Skeletal muscle satellite cell (primary cell): Measurements from ENCODE around the gene MYO5B.

Experiments used
- H3K27me3 ChIP-seq: 2 replicates; pipeline ENCODE4 v1.7.0; 2013; ENCODE audit warnings: low read length; ENCODE audit not compliant: control insufficient read depth, insufficient read depth
- H3K36me3 ChIP-seq: 2 replicates; pipeline ENCODE4 v1.7.0; 2013; ENCODE audit warnings: mild to moderate bottlenecking, control low read depth, low read length; ENCODE audit not compliant: insufficient read depth
- H3K4me1 ChIP-seq: 2 replicates; pipeline ENCODE4 v1.7.0; 2013; ENCODE audit warnings: low read length; ENCODE audit not compliant: control insufficient read depth, insufficient read depth
- H3K4me2 ChIP-seq: 2 replicates; pipeline ENCODE4 v1.7.0; 2013; ENCODE audit warnings: mild to moderate bottlenecking, low read length
- H3K4me3 ChIP-seq: 2 replicates; pipeline ENCODE4 v1.7.0; 2013; ENCODE audit warnings: low read length
- H3K9ac ChIP-seq: 2 replicates; pipeline ENCODE4 v1.7.0; 2013; ENCODE audit warnings: mild to moderate bottlenecking, low read depth, low read length, moderate library complexity
- H3K9me3 ChIP-seq: replicated peaks from 2 replicates; pipeline ENCODE4 v1.7.0; 2013; ENCODE audit warnings: mild to moderate bottlenecking, control low read depth, low read length

MYO5B gene

GRCh38 chr18:50076277-50076676, 118.7 kb downstream of the MYO5B start:
- no peaks in the 10 kb centered on the region for H3K4me1 ChIP-seq
- no peaks in the 10 kb centered on the region for H3K9me3 ChIP-seq
- no peak overlapping the region for H3K4me2 ChIP-seq
- no peaks in the 10 kb centered on the region for H3K36me3 ChIP-seq
- no peak overlapping the region for H3K4me3 ChIP-seq
- H3K9ac ChIP-seq: no peak overlapping the region
- H3K27me3 ChIP-seq: peaks cover 40% of the 10 kb centered on the region

DNA sequence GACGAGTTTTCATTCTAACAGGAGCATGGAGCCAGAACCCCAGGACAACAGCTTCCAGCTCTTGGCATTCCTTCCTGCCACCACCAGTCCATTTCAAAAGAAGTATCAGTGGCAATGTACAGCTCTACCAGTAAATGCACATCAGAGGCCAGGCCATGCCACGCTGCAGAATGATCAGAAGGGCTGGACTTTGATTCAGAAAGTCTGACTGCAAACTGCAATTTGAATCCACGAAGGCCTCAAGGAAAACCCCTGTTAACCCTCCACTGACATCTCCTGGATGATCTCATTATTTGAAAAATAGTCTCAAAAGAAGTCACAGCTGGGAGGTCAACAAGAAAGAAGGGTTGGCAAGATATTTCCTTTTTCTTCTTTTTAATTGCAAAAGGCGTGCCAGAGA, 119.2 kb downstream of the MYO5B start:
- H3K4me2 ChIP-seq: no peak overlapping the region
- H3K4me3 ChIP-seq: no peak overlapping the region
- H3K9me3 ChIP-seq: no peaks in the 10 kb centered on the region
- H3K4me1 ChIP-seq: no peaks in the 10 kb centered on the region
- no peaks in the 10 kb centered on the region for H3K36me3 ChIP-seq
- no peak overlapping the region for H3K9ac ChIP-seq
- peaks cover 38% of the 10 kb centered on the region for H3K27me3 ChIP-seq

DNA sequence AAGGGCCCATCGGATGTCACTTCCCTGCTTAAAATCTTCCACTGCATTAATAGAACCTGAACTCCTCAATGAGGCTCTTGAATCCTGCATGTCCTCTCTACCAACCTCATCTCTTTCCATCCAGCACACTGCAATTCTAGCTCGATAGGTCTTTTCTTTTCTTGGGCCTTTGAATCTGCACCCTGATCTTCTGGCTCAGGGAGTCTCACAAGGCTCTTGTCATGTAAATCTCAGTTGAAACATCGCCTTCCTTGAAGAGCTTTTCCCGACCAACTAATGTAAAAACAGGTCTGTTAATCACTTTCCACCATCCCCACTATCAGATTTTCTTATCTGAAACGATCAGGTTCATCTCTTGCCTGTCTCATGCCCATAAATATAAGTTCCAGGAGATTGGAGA, 120.5 kb downstream of the MYO5B start:
- no peak overlapping the region for H3K4me2 ChIP-seq
- no peaks in the 10 kb centered on the region for H3K9me3 ChIP-seq
- H3K36me3 ChIP-seq: no peaks in the 10 kb centered on the region
- H3K9ac ChIP-seq: no peak overlapping the region
- H3K4me1 ChIP-seq: no peaks in the 10 kb centered on the region
- H3K4me3 ChIP-seq: no peak overlapping the region
- peaks cover 27% of the 10 kb centered on the region for H3K27me3 ChIP-seq

- Histone ChIP-seq H3K27me3 (peaks cover 19% of the 10 kb centered on the region), H3K9ac (no peak overlapping the region), H3K9me3 (no peaks in the 10 kb centered on the region), H3K36me3 (no peaks in the 10 kb centered on the region), H3K4me1 (no peaks in the 10 kb centered on the region), H3K4me2 (no peak overlapping the region), H3K4me3 (no peak overlapping the region)
Measured at GRCh38 chr18:50073319-50073718, 121.6 kb downstream of the MYO5B start.

- Histone ChIP-seq H3K27me3 (peaks cover 12% of the 10 kb centered on the region), H3K4me3 (no peak overlapping the region), H3K9me3 (no peaks in the 10 kb centered on the region), H3K4me2 (no peak overlapping the region), H3K9ac (no peak overlapping the region), H3K36me3 (no peaks in the 10 kb centered on the region), H3K4me1 (no peaks in the 10 kb centered on the region)
Measured at GRCh38 chr18:50072146-50072545, 122.8 kb downstream of the MYO5B start.

GRCh38 chr18:50071397-50071796, 123.5 kb downstream of the MYO5B start:
- Histone ChIP-seq H3K9ac (no peak overlapping the region), H3K4me2 (no peak overlapping the region), H3K36me3 (no peaks in the 10 kb centered on the region), H3K27me3 (peaks cover 16% of the 10 kb centered on the region), H3K4me3 (no peak overlapping the region), H3K9me3 (no peaks in the 10 kb centered on the region), H3K4me1 (no peaks in the 10 kb centered on the region)

GRCh38 chr18:50069422-50069821, 125.5 kb downstream of the MYO5B start:
- Histone ChIP-seq H3K36me3 (no peaks in the 10 kb centered on the region), H3K9me3 (no peaks in the 10 kb centered on the region), H3K9ac (no peak overlapping the region), H3K4me2 (no peak overlapping the region), H3K4me3 (no peak overlapping the region), H3K27me3 (peaks cover 19% of the 10 kb centered on the region), H3K4me1 (no peaks in the 10 kb centered on the region)

DNA sequence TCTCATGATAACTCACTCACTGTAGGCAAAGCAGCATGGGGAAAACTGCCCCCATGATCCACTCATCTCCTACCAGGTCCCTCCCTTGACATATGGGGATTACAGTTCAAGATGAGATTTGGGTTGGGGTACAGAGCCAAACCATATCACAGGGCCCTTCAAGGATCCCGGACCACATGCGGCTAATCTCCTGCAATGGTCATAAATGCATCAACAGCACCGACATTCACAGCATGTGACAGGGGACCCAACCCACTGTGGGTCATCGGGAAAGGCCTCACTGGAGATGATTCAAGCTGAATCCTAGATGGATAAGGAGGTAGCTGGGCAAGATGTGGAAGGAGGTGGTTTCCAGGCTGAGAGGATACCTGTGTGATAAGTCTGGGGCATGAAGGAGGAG, 129.4 kb downstream of the MYO5B start:
- peaks cover 28% of the 10 kb centered on the region for H3K27me3 ChIP-seq
- no peaks in the 10 kb centered on the region for H3K9me3 ChIP-seq
- H3K9ac ChIP-seq: no peak overlapping the region
- H3K4me2 ChIP-seq: no peak overlapping the region
- no peaks in the 10 kb centered on the region for H3K36me3 ChIP-seq
- no peaks in the 10 kb centered on the region for H3K4me1 ChIP-seq
- no peak overlapping the region for H3K4me3 ChIP-seq

GRCh38 chr18:50065039-50065438, 129.9 kb downstream of the MYO5B start:
- H3K4me1 ChIP-seq: no peaks in the 10 kb centered on the region
- H3K4me2 ChIP-seq: no peak overlapping the region
- H3K27me3 ChIP-seq: peaks cover 28% of the 10 kb centered on the region
- H3K9ac ChIP-seq: no peak overlapping the region
- H3K36me3 ChIP-seq: no peaks in the 10 kb centered on the region
- H3K4me3 ChIP-seq: no peak overlapping the region
- no peaks in the 10 kb centered on the region for H3K9me3 ChIP-seq

DNA sequence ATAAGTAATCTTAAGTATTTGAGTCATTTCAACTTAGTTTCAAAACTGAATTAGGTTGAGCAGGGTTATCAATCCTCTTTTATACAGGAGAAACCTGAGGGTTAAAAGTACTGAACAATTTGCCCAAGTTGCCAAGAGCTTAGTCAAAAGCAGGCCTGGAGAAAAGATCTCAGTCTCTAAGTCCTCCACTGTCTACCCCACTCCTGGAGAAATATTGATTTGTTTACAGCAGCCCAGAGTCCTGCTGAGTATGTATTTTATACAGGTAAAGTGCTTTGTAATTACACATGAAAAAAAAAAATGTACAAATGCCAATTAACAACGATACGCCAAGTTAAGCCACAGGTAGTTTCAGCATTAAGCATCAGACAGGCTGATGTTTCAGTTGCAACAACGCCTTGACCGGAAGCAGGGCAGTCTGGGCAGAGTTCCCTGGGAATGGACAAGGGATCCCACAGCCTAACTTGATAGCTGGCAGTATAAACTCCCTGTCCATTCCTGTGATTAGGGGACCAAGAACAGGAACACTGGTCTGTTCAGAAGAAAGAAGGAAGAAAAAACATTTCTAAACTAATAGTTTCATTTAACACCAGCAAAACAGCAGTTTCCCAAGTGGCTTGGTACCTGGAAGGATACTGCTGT, 132.9 kb downstream of the MYO5B start:
- Histone ChIP-seq H3K4me1 (no peaks in the 10 kb centered on the region), H3K4me3 (no peak overlapping the region), H3K9ac (no peak overlapping the region), H3K4me2 (no peak overlapping the region), H3K27me3 (peaks cover 29% of the 10 kb centered on the region), H3K9me3 (no peaks in the 10 kb centered on the region), H3K36me3 (no peaks in the 10 kb centered on the region)

- H3K4me3 ChIP-seq: no peak overlapping the region
- H3K9ac ChIP-seq: no peak overlapping the region
- H3K27me3 ChIP-seq: peaks cover 31% of the 10 kb centered on the region
- no peaks in the 10 kb centered on the region for H3K9me3 ChIP-seq
- H3K4me1 ChIP-seq: no peaks in the 10 kb centered on the region
- H3K4me2 ChIP-seq: no peak overlapping the region
- no peaks in the 10 kb centered on the region for H3K36me3 ChIP-seq
Measured at GRCh38 chr18:50060822-50061221, 134.1 kb downstream of the MYO5B start.

GRCh38 chr18:50058731-50059130, 136.2 kb downstream of the MYO5B start:
- no peaks in the 10 kb centered on the region for H3K4me1 ChIP-seq
- no peaks in the 10 kb centered on the region for H3K9me3 ChIP-seq
- H3K9ac ChIP-seq: no peak overlapping the region
- H3K27me3 ChIP-seq: peaks cover 24% of the 10 kb centered on the region
- H3K4me2 ChIP-seq: no peak overlapping the region
- H3K36me3 ChIP-seq: no peaks in the 10 kb centered on the region
- H3K4me3 ChIP-seq: no peak overlapping the region
